ENCODE measurements around the gene UMPS. TPM values are rescaled to one million over a fixed set of nuclear protein-coding genes. Genes with fewer than 3 reads are reported as not detected.

UMPS gene
- total and polyA plus RNA-seq, 2 experiments from 2014 or later, result 44.1 to 48.8 TPM

- 0 out of 2 replicates have a peak, but pooled peaks cover 23% of the 10 kb centered on the region for H3F3A ChIP-seq (replicated peaks; ENCODE audit: low read depth)
- no peaks in the 10 kb centered on the region for H3K9me2 ChIP-seq (ENCODE audit: insufficient read depth)
- no peak overlapping the region for H3K4me3 Mint-ChIP-seq
- peaks cover 11% of the 10 kb centered on the region for H3K27me3 Mint-ChIP-seq (ENCODE audit: insufficient read depth, low read depth, poor library complexity)
- TF ChIP-seq ZNF331 (CRISPR knock-in tag; IDR thresholded peaks at IDR 0.05; ENCODE audit: low read depth) (no peak), POLR2AphosphoS5 (IDR thresholded peaks at IDR 0.05; ENCODE audit: low read depth) (no peak), ZNF114 (CRISPR knock-in tag; IDR thresholded peaks at IDR 0.05) (no peak), NANOG (IDR thresholded peaks at IDR 0.05; ENCODE audit: borderline replicate concordance) (no peak), REST (IDR thresholded peaks at IDR 0.05; ENCODE audit: unreplicated experiment) (no peak)
- no peak overlapping the region for H3K27ac Mint-ChIP-seq
- no peak overlapping the region for H2AFZ ChIP-seq
- no peaks in the 10 kb centered on the region; the same call in 1 of the 2 replicates for H3K4me1 ChIP-seq (ENCODE audit: insufficient read depth)
- H3K4me3 ChIP-seq, result no peak overlapping the region
- no peak overlapping the region for H3K4me2 ChIP-seq
- H3K27ac ChIP-seq (ENCODE audit: low read depth), result no peak overlapping the region
- H3K4me1 Mint-ChIP-seq, result peaks cover 13% of the 10 kb centered on the region
- ATAC-seq, result no peak
- no peaks in the 10 kb centered on the region for H3K27me3 ChIP-seq (ENCODE audit: insufficient read depth)
- peaks cover 31% of the 10 kb centered on the region; the same call in 1 of the 2 replicates for H3K36me3 ChIP-seq (ENCODE audit: insufficient read depth)
- H3K9me3 Mint-ChIP-seq, result no peaks in the 10 kb centered on the region
- H4K20me1 ChIP-seq (replicated peaks; ENCODE audit: insufficient read depth), result peaks cover 5% of the 10 kb centered on the region
- H3K79me2 ChIP-seq (replicated peaks; ENCODE audit: insufficient read depth), result no peaks in the 10 kb centered on the region
- H3K36me3 Mint-ChIP-seq (ENCODE audit: low read depth), result peaks cover 84% of the 10 kb centered on the region
- no peak for DNase-seq (ENCODE audit: low spot score)
Measured at GRCh38 chr3:124767264-124767663, 37.0 kb downstream of the UMPS start.

GRCh38 chr3:124767691-124768090, 37.4 kb downstream of the UMPS start:
- H2AFZ ChIP-seq, result no peak overlapping the region
- no peak for ATAC-seq
- Mint-ChIP-seq H3K4me3 (no peak overlapping the region), H3K27ac (no peak overlapping the region), H3K36me3 (ENCODE audit: low read depth) (peaks cover 85% of the 10 kb centered on the region), H3K4me1 (peaks cover 16% of the 10 kb centered on the region), H3K27me3 (ENCODE audit: insufficient read depth, low read depth, poor library complexity) (peaks cover 13% of the 10 kb centered on the region), H3K9me3 (no peaks in the 10 kb centered on the region)
- H3K27ac ChIP-seq (ENCODE audit: low read depth), result no peak overlapping the region
- H4K20me1 ChIP-seq (replicated peaks; ENCODE audit: insufficient read depth), result peaks cover 5% of the 10 kb centered on the region
- no peaks in the 10 kb centered on the region for H3K27me3 ChIP-seq (ENCODE audit: insufficient read depth)
- H3K4me3 ChIP-seq, result no peak overlapping the region
- 0 out of 2 replicates have a peak, but pooled peaks cover 21% of the 10 kb centered on the region for H3F3A ChIP-seq (replicated peaks; ENCODE audit: low read depth)
- H3K9me2 ChIP-seq (ENCODE audit: insufficient read depth), result no peaks in the 10 kb centered on the region
- no peak for DNase-seq (ENCODE audit: low spot score)
- no peaks in the 10 kb centered on the region; the same call in 1 of the 2 replicates for H3K4me1 ChIP-seq (ENCODE audit: insufficient read depth)
- no peak for TF ChIP-seq NANOG (IDR thresholded peaks at IDR 0.05; ENCODE audit: borderline replicate concordance)
- no peak for TF ChIP-seq CREB1 (CRISPR knock-in tag; IDR thresholded peaks at IDR 0.05; ENCODE audit: low read depth)
- TF ChIP-seq CTCF (conservative IDR thresholded peaks at IDR 0.05; ENCODE audit: low read depth in 2 of 2), result no peak
- TF ChIP-seq EZH2phosphoT487 (IDR thresholded peaks at IDR 0.05; ENCODE audit: unreplicated experiment), result no peak
- no peak for TF ChIP-seq ETS1 (IDR thresholded peaks at IDR 0.05)
- no peak for TF ChIP-seq ZNF114 (CRISPR knock-in tag; IDR thresholded peaks at IDR 0.05)
- no peak for TF ChIP-seq ZNF331 (CRISPR knock-in tag; IDR thresholded peaks at IDR 0.05; ENCODE audit: low read depth)
- H3K36me3 ChIP-seq (ENCODE audit: insufficient read depth), result peaks cover 31% of the 10 kb centered on the region; the same call in 1 of the 2 replicates
- no peaks in the 10 kb centered on the region for H3K79me2 ChIP-seq (replicated peaks; ENCODE audit: insufficient read depth)
- H3K4me2 ChIP-seq, result no peak overlapping the region

Data from GM23338 (cell line).